SJSA1 (cell line): ENCODE measurements around the gene CPLANE2. TPM values are rescaled to one million over a fixed set of nuclear protein-coding genes. Genes with fewer than 3 reads are reported as not detected.
"Not testable (repeated sequence)": the region's sequence is repeated elsewhere in the genome, so short reads cannot be mapped to it uniquely, and the experiment has no call there.

Experiments
- DNase-seq, 2 experiments: peaks; one replicate each; pipeline ENCODE4 v3.0.0-alpha.2; 2015 to 2020; ENCODE audit warnings: low spot score in 2 of 2, low read depth in 1 of 2
- H3K27ac ChIP-seq: fragments of 250-450 bp; sonication (Bioruptor Pico); 2 replicates; pipeline ENCODE4 v1.5.1; 2020; ENCODE audit warnings: mild to moderate bottlenecking, moderate library complexity
- H3K27me3 ChIP-seq: fragments of 250-450 bp; sonication (Bioruptor Pico); replicated peaks from 2 replicates; pipeline ENCODE4 v1.5.1; 2020; ENCODE audit warnings: mild to moderate bottlenecking, moderate library complexity
- H3K36me3 ChIP-seq: fragments of 250-450 bp; sonication (Bioruptor Pico); 2 replicates; pipeline ENCODE4 v1.5.1; 2020; ENCODE audit warnings: mild to moderate bottlenecking
- H3K4me1 ChIP-seq: fragments of 250-450 bp; sonication (Bioruptor Pico); replicated peaks from 2 replicates; pipeline ENCODE4 v1.6.1; 2021; ENCODE audit warnings: mild to moderate bottlenecking
- H3K4me3 ChIP-seq: fragments of 250-450 bp; sonication (Bioruptor Pico); 2 replicates; pipeline ENCODE4 v1.5.1; 2020; ENCODE audit warnings: mild to moderate bottlenecking
- H3K9me3 ChIP-seq: fragments of 250-450 bp; sonication (Bioruptor Pico); replicated peaks from 2 replicates; pipeline ENCODE4 v1.5.1; 2020; ENCODE audit warnings: mild to moderate bottlenecking
- total RNA-seq: library from RNA; depleted of rRNA; stranded (reverse); fragments of >200 nt; shearing (Covaris generic); gene quantifications from 2 replicates; pipeline ENCODE4 v1.2.3, GENCODE V29; 2014; rRNA removed

The CPLANE2 gene
- total RNA-seq: 2.2 and 14.8 TPM in 2 replicates

GRCh38 chr1:16236511-16237342 is at the start of gene CPLANE2:
Gene CPLANE2 (minus strand): TSS chr1:16237183. CDS start chr1:16236742, 441 bp downstream.
- Histone ChIP-seq H3K4me3 (peak within 1 kb of the TSS; percentile 40), H3K36me3 (no peaks in the 10 kb centered on the region), H3K4me1 (peaks cover 17% of the 10 kb centered on the region), H3K27ac (peak within 1 kb of the TSS; percentile 37), H3K27me3 (no peaks in the 10 kb centered on the region), H3K9me3 (no peaks in the 10 kb centered on the region)
- DNase-seq: peak; percentile 76 to 95

GRCh38 chr1:16286122-16286521 is 49.1 kb upstream of the CPLANE2 start:
- no peak for DNase-seq
- H3K4me3 ChIP-seq: no peak overlapping the region
- H3K27me3 ChIP-seq: no peaks in the 10 kb centered on the region
- no peaks in the 10 kb centered on the region for H3K4me1 ChIP-seq
- peaks cover 29% of the 10 kb centered on the region for H3K36me3 ChIP-seq
- H3K9me3 ChIP-seq: no peaks in the 10 kb centered on the region
- H3K27ac ChIP-seq: no peak overlapping the region

GRCh38 chr1:16281765-16282164 is 44.8 kb upstream of the CPLANE2 start:
- Histone ChIP-seq H3K9me3 (no peaks in the 10 kb centered on the region), H3K27me3 (no peaks in the 10 kb centered on the region), H3K36me3 (peaks cover 18% of the 10 kb centered on the region), H3K4me1 (no peaks in the 10 kb centered on the region), H3K4me3 (no peak overlapping the region), H3K27ac (no peak overlapping the region)
- no peak for DNase-seq

GRCh38 chr1:16279186-16279585 is 42.2 kb upstream of the CPLANE2 start:
- no peak for DNase-seq

GRCh38 chr1:16276302-16277030 is 39.5 kb upstream of the CPLANE2 start:
- no peaks in the 10 kb centered on the region for H3K4me1 ChIP-seq
- H3K27ac ChIP-seq: no peak overlapping the region
- H3K9me3 ChIP-seq: no peaks in the 10 kb centered on the region
- DNase-seq: no peak
- H3K27me3 ChIP-seq: no peaks in the 10 kb centered on the region
- no peak overlapping the region for H3K4me3 ChIP-seq
- H3K36me3 ChIP-seq: peaks cover 15% of the 10 kb centered on the region

More at GRCh38 chr1:16279186-16279585, 42.2 kb upstream of the CPLANE2 start:
- peaks cover 9% of the 10 kb centered on the region for H3K36me3 ChIP-seq
- H3K27ac ChIP-seq: no peak overlapping the region
- H3K4me1 ChIP-seq: no peaks in the 10 kb centered on the region
- no peak overlapping the region for H3K4me3 ChIP-seq
- no peaks in the 10 kb centered on the region for H3K27me3 ChIP-seq
- H3K9me3 ChIP-seq: no peaks in the 10 kb centered on the region

GRCh38 chr1:16275591-16275990 is 38.6 kb upstream of the CPLANE2 start:
- H3K4me1 ChIP-seq: no peaks in the 10 kb centered on the region
- DNase-seq: no peak

GRCh38 chr1:16267690-16268180 is 30.8 kb upstream of the CPLANE2 start:
- H3K27me3 ChIP-seq: no peaks in the 10 kb centered on the region
- peaks cover 8% of the 10 kb centered on the region; the same call in 1 of the 2 replicates for H3K36me3 ChIP-seq
- H3K4me3 ChIP-seq: no peak overlapping the region
- DNase-seq: no peak
- no peaks in the 10 kb centered on the region for H3K9me3 ChIP-seq
- H3K27ac ChIP-seq: no peak overlapping the region
- peaks cover 26% of the 10 kb centered on the region for H3K4me1 ChIP-seq

More at GRCh38 chr1:16275591-16275990, 38.6 kb upstream of the CPLANE2 start:
- H3K27me3 ChIP-seq: no peaks in the 10 kb centered on the region
- H3K9me3 ChIP-seq: no peaks in the 10 kb centered on the region
- H3K27ac ChIP-seq: no peak overlapping the region
- H3K4me3 ChIP-seq: no peak overlapping the region
- H3K36me3 ChIP-seq: peaks cover 17% of the 10 kb centered on the region

GRCh38 chr1:16266411-16267118 is 29.6 kb upstream of the CPLANE2 start:
- Histone ChIP-seq H3K4me1 (peaks cover 30% of the 10 kb centered on the region), H3K27ac (no peak overlapping the region), H3K9me3 (no peaks in the 10 kb centered on the region), H3K4me3 (no peak overlapping the region), H3K36me3 (0 out of 2 replicates have a peak, but pooled peaks cover 3% of the 10 kb centered on the region), H3K27me3 (no peaks in the 10 kb centered on the region)
- DNase-seq: no peak

GRCh38 chr1:16262067-16262466 is 25.1 kb upstream of the CPLANE2 start:
- no peaks in the 10 kb centered on the region for H3K27me3 ChIP-seq
- no peak for DNase-seq
- H3K4me1 ChIP-seq: peaks cover 47% of the 10 kb centered on the region
- H3K36me3 ChIP-seq: no peaks in the 10 kb centered on the region
- H3K27ac ChIP-seq: 0 out of 2 replicates have a peak overlapping the region, but pooled peaks have one; percentile 58
- no peaks in the 10 kb centered on the region for H3K9me3 ChIP-seq
- no peak overlapping the region for H3K4me3 ChIP-seq

- peaks cover 37% of the 10 kb centered on the region for H3K4me1 ChIP-seq
- DNase-seq: peak; percentile 66 to 69
- no peaks in the 10 kb centered on the region for H3K27me3 ChIP-seq
- H3K36me3 ChIP-seq: peaks cover 2% of the 10 kb centered on the region
- no peak overlapping the region for H3K4me3 ChIP-seq
- peak overlapping the region; percentile 58 for H3K27ac ChIP-seq
- no peaks in the 10 kb centered on the region for H3K9me3 ChIP-seq
Measured at GRCh38 chr1:16260814-16261213, 23.8 kb upstream of the CPLANE2 start.

- peaks cover 37% of the 10 kb centered on the region for H3K4me1 ChIP-seq
- H3K27ac ChIP-seq: peak overlapping the region; percentile 53
- H3K36me3 ChIP-seq: peaks cover 17% of the 10 kb centered on the region
- no peak for DNase-seq
- no peak overlapping the region for H3K4me3 ChIP-seq
- no peaks in the 10 kb centered on the region for H3K27me3 ChIP-seq
- H3K9me3 ChIP-seq: no peaks in the 10 kb centered on the region
Measured at GRCh38 chr1:16258591-16259135, 21.7 kb upstream of the CPLANE2 start.

GRCh38 chr1:16257968-16258367 is 21.0 kb upstream of the CPLANE2 start:
- no peak overlapping the region for H3K4me3 ChIP-seq
- H3K27ac ChIP-seq: no peak overlapping the region
- DNase-seq: no peak
- no peaks in the 10 kb centered on the region for H3K9me3 ChIP-seq
- peaks cover 22% of the 10 kb centered on the region for H3K36me3 ChIP-seq
- no peaks in the 10 kb centered on the region for H3K27me3 ChIP-seq
- peaks cover 37% of the 10 kb centered on the region for H3K4me1 ChIP-seq

- H3K4me1 ChIP-seq: peaks cover 37% of the 10 kb centered on the region
- not testable (repeated sequence) for H3K9me3 ChIP-seq, DNase-seq, H3K27me3 ChIP-seq, H3K4me3 ChIP-seq, H3K27ac ChIP-seq
- H3K36me3 ChIP-seq: peaks cover 26% of the 10 kb centered on the region
Measured at GRCh38 chr1:16257556-16257955, 20.6 kb upstream of the CPLANE2 start.
